B cell (primary cell): ENCODE results near the gene CTNNA2. TPM values are rescaled to one million over a fixed set of nuclear protein-coding genes. Genes with fewer than 3 reads are reported as not detected.

Experiments
- ATAC-seq: fragments of 200-7000 bp; cut with Tn5 transposase; one replicate; pipeline ENCODE4 v1.10.0; 2021; ENCODE audit warnings: low read depth, mild to moderate bottlenecking, moderate number of reproducible peaks, moderate library complexity
- CTCF ChIA-PET: fragments of 350-600 bp; sonication (Branson Sonifier 250); formaldehyde crosslinking; loops from one replicate; lab custom pipeline; 2021; ENCODE audit warnings: antibody characterized with exemption, inconsistent platforms; lab: Charles Lee
- POLR2A ChIA-PET: fragments of 350-600 bp; sonication (Branson Sonifier 250); formaldehyde crosslinking; loops from one replicate; lab custom pipeline; 2021; ENCODE audit warnings: antibody characterized with exemption; lab: Charles Lee
- DNase-seq: peaks from one replicate; pipeline ENCODE4 v3.0.0; 2013
- H2AFZ ChIP-seq: 2 replicates; pipeline ENCODE4 v1.6.1; 2012; ENCODE audit warnings: mild to moderate bottlenecking, low read depth, low read length; ENCODE audit not compliant: insufficient read depth, poor library complexity, severe bottlenecking
- H3K27ac ChIP-seq, 2 donors: 1 replicate in 1 of 2; 2 replicates in 1 of 2; pipeline ENCODE4 v1.5.1; 2012 to 2013; ENCODE audit warnings: low read length in 2 of 2, mild to moderate bottlenecking in 2 of 2, moderate library complexity in 1 of 2
- H3K27me3 ChIP-seq, 4 experiments: fragments of 200-600 bp in 1 of 4; sonication (generic) in 1 of 4; replicated peaks in 1 of 4; 1 replicate in 2 of 4; 2 replicates in 2 of 4; pipeline versions ENCODE4 v1.6.1 to v1.7.0; 2013 to 2016; ENCODE audit warnings: low read length in 3 of 4, mild to moderate bottlenecking in 2 of 4, mixed read lengths in 1 of 4, moderate library complexity in 1 of 4; ENCODE audit not compliant: insufficient read depth in 4 of 4, control insufficient read depth in 3 of 4; ENCODE audit errors: control extremely low read depth in 1 of 4
- H3K36me3 ChIP-seq, 2 experiments: replicated peaks in 1 of 2; 1 replicate in 1 of 2; 2 replicates in 1 of 2; pipeline versions ENCODE4 v1.6.1 to v1.7.1; 2013; ENCODE audit warnings: low read length in 1 of 2; ENCODE audit not compliant: insufficient read depth in 2 of 2, control insufficient read depth in 1 of 2; ENCODE audit errors: control extremely low read depth in 1 of 2, extremely low read depth in 1 of 2
- H3K4me1 ChIP-seq, 2 donors: fragments of 200-600 bp in 1 of 2; sonication (generic) in 1 of 2; 1 replicate in 1 of 2; 2 replicates in 1 of 2; pipeline versions ENCODE4 v1.5.1 to v1.6.1; 2013 to 2017; ENCODE audit warnings: low read length in 2 of 2; ENCODE audit not compliant: control insufficient read depth in 2 of 2, insufficient read depth in 2 of 2
- H3K4me2 ChIP-seq: replicated peaks from 2 replicates; pipeline ENCODE3; 2012; ENCODE audit warnings: mild to moderate bottlenecking, low read depth, low read length; ENCODE audit not compliant: poor library complexity, severe bottlenecking
- H3K4me3 ChIP-seq, 5 experiments: fragments of 200-600 bp in 1 of 5; sonication (generic) in 1 of 5; 1 replicate in 3 of 5; 2 replicates in 2 of 5; pipeline versions ENCODE4 v1.5.1 to v1.7.0; 2011 to 2016; ENCODE audit warnings: low read length in 4 of 5, mild to moderate bottlenecking in 4 of 5, low read depth in 2 of 5, control low read depth in 1 of 5, moderate library complexity in 1 of 5; ENCODE audit not compliant: insufficient read depth in 1 of 5; ENCODE audit errors: control extremely low read depth in 1 of 5, extremely low read depth in 1 of 5
- H3K79me2 ChIP-seq: fragments of 200-600 bp; sonication (generic); one replicate; pipeline ENCODE4 v1.6.0; 2016; ENCODE audit warnings: low read length; ENCODE audit not compliant: control insufficient read depth, insufficient read depth
- H3K9ac ChIP-seq: fragments of 200-600 bp; sonication (generic); 2 replicates; pipeline ENCODE4 v1.6.1; 2017; ENCODE audit warnings: mild to moderate bottlenecking, low read length, moderate library complexity
- H3K9me3 ChIP-seq, 3 donors: one replicate each; pipeline versions ENCODE4 v1.6.1 to v1.7.1; 2013; ENCODE audit warnings: low read length in 2 of 3; ENCODE audit not compliant: control insufficient read depth in 2 of 3, insufficient read depth in 1 of 3; ENCODE audit errors: control extremely low read depth in 1 of 3
- H4K20me1 ChIP-seq: 2 replicates; pipeline ENCODE4 v1.6.0; 2012; ENCODE audit warnings: mild to moderate bottlenecking, low read length; ENCODE audit not compliant: insufficient read depth, control insufficient read depth, poor library complexity, severe bottlenecking
- H3K27ac Mint-ChIP-seq: one replicate; pipeline ENCODE4 v1.8.0; 2021; ENCODE audit warnings: mixed read lengths
- H3K27me3 Mint-ChIP-seq: one replicate; pipeline ENCODE4 v1.8.0; 2021; ENCODE audit warnings: mixed read lengths
- H3K4me1 Mint-ChIP-seq: one replicate; pipeline ENCODE4 v1.8.0; 2021; ENCODE audit warnings: mixed read lengths
- H3K4me3 Mint-ChIP-seq: one replicate; pipeline ENCODE4 v1.8.0; 2021; ENCODE audit warnings: mixed read lengths
- H3K9me3 Mint-ChIP-seq: one replicate; pipeline ENCODE4 v1.8.0; 2022; ENCODE audit warnings: mixed read lengths; ENCODE audit not compliant: insufficient read depth
- CTCF ChIP-seq: fragments of 200-600 bp; IDR thresholded peaks from one replicate; pipeline ENCODE4 v1.8.0; 2022; ENCODE audit warnings: antibody characterized with exemption, mild to moderate bottlenecking
- EZH2 ChIP-seq: IDR thresholded peaks from 2 replicates; pipeline ENCODE4 v1.6.1; 2012; ENCODE audit warnings: borderline replicate concordance, low read depth, mild to moderate bottlenecking, moderate library complexity, low read length; ENCODE audit not compliant: insufficient read depth, poor library complexity, severe bottlenecking
- WGBS: methylation state at CpG from one replicate; pipeline ENCODE4 v1.1.5; 2013; ENCODE audit warnings: missing lambda C conversion rate; ENCODE audit not compliant: insufficient coverage; 5-methylcytosine and 5-hydroxymethylcytosine counted together
- intact Hi-C: fragments of 100-400 bp; cut with micrococcal nuclease; formaldehyde crosslinking; loops from one replicate; pipeline ENCODE4 v1.10.0; 2022
- polyA plus RNA-seq: library from polyadenylated mRNA; depleted of rRNA; stranded (reverse); fragments of >200 nt; gene quantifications from 2 replicates; pipeline ENCODE4 v1.2.3, GENCODE V29; 2012
- total RNA-seq, 2 donors: library from RNA; stranded (reverse); fragments of 120-200 nt in 1 of 2; gene quantifications; 1 replicate in 1 of 2; 2 replicates in 1 of 2; pipeline versions ENCODE4 v1.2.3 to v1.2.4, GENCODE V29; 2013 to 2022

Gene CTNNA2
- total and polyA plus RNA-seq, 2 donors (not counting 1 experiment from before 2014, with no cell fraction given): not detected

GRCh38 chr2:79872656-79873055 lies 359.8 kb downstream of the CTNNA2 start:
- H3K27me3 ChIP-seq: no peaks in the 10 kb centered on the region
- TF ChIP-seq CTCF (no peak), EZH2 (no peak)
- POLR2A ChIA-PET: no interaction called here
- Mint-ChIP-seq H3K9me3 (no peaks in the 10 kb centered on the region), H3K4me3 (no peak overlapping the region), H3K27me3 (no peaks in the 10 kb centered on the region), H3K4me1 (no peaks in the 10 kb centered on the region), H3K27ac (no peak overlapping the region)
- H3K4me1 ChIP-seq: no peaks in the 10 kb centered on the region
- CTCF ChIA-PET: no interaction called here
- intact Hi-C loops: no loop called here
- H4K20me1 ChIP-seq: no peaks in the 10 kb centered on the region
- ATAC-seq (no peak), DNase-seq (no peak)
- no peak overlapping the region for H3K27ac ChIP-seq
- H3K79me2 ChIP-seq: no peaks in the 10 kb centered on the region
- H3K4me3 ChIP-seq: no peak overlapping the region
- 88% methylated on average over 1 of the region's 2 CpGs for WGBS
- H3K9me3 ChIP-seq: peaks cover 0 to 11% (median 0%) of the 10 kb centered on the region in 3 donors
- H2AFZ ChIP-seq: no peak overlapping the region
- no peak overlapping the region for H3K4me2 ChIP-seq
- H3K9ac ChIP-seq: no peak overlapping the region
- H3K36me3 ChIP-seq: no peaks in the 10 kb centered on the region

GRCh38 chr2:79874015-79874414 lies 361.2 kb downstream of the CTNNA2 start:
- Histone ChIP-seq H3K36me3 (no peaks in the 10 kb centered on the region), H3K27ac (no peak overlapping the region), H3K9ac (no peak overlapping the region), H3K79me2 (no peaks in the 10 kb centered on the region), H3K4me1 (no peaks in the 10 kb centered on the region), H2AFZ (no peak overlapping the region), H3K9me3 (peaks cover 0 to 11% (median 0%) of the 10 kb centered on the region in 3 donors), H3K4me2 (no peak overlapping the region), H3K27me3 (no peaks in the 10 kb centered on the region), H3K4me3 (no peak overlapping the region), H4K20me1 (no peaks in the 10 kb centered on the region)
- no peaks in the 10 kb centered on the region for H3K4me1 Mint-ChIP-seq
- DNase-seq (no peak), ATAC-seq (no peak)
- TF ChIP-seq CTCF (no peak), EZH2 (no peak)
- H3K9me3 Mint-ChIP-seq: no peaks in the 10 kb centered on the region
- ChIA-PET POLR2A (no interaction called here), CTCF (no interaction called here)
- intact Hi-C loops: no loop called here
- no peak overlapping the region for H3K27ac Mint-ChIP-seq
- no peaks in the 10 kb centered on the region for H3K27me3 Mint-ChIP-seq
- 93% methylated on average over 14 of the region's 18 CpGs for WGBS
- no peak overlapping the region for H3K4me3 Mint-ChIP-seq
